Memory B cell (primary cell): ENCODE measurements around the gene RMDN3.

Experiments used
- ATAC-seq: fragments of 150-1000 bp; cut with Tn5 transposase; 2 replicates; pipeline ENCODE4 v1.10.0; 2021; ENCODE audit warnings: low read depth, mild to moderate bottlenecking, moderate library complexity
- DNase-seq, 2 donors: peaks; one replicate each; pipeline ENCODE4 v3.0.0; 2022; ENCODE audit warnings: low spot score in 2 of 2
- H3K27ac Mint-ChIP-seq: one replicate; pipeline ENCODE4 v1.8.0; 2022; ENCODE audit warnings: mild to moderate bottlenecking, moderate library complexity, mixed read lengths
- H3K27me3 Mint-ChIP-seq: one replicate; pipeline ENCODE4 v1.8.0; 2022; ENCODE audit warnings: mixed read lengths
- H3K36me3 Mint-ChIP-seq: one replicate; pipeline ENCODE4 v1.8.0; 2022; ENCODE audit warnings: mild to moderate bottlenecking, mixed read lengths
- H3K4me1 Mint-ChIP-seq: one replicate; pipeline ENCODE4 v1.8.0; 2022; ENCODE audit warnings: mixed read lengths
- H3K4me3 Mint-ChIP-seq: one replicate; pipeline ENCODE4 v1.8.0; 2022; ENCODE audit warnings: mild to moderate bottlenecking, moderate library complexity, mixed read lengths
- H3K9me3 Mint-ChIP-seq: one replicate; pipeline ENCODE4 v1.8.0; 2022; ENCODE audit warnings: mixed read lengths

The RMDN3 gene

GRCh38 chr15:40785814-40786213 lies 30.8 kb upstream of the RMDN3 start:
- Mint-ChIP-seq H3K27ac (no peak overlapping the region), H3K27me3 (no peaks in the 10 kb centered on the region), H3K36me3 (no peaks in the 10 kb centered on the region), H3K4me1 (peaks cover 8% of the 10 kb centered on the region), H3K4me3 (no peak overlapping the region), H3K9me3 (no peaks in the 10 kb centered on the region)
- ATAC-seq = no peak
- DNase-seq = no peak

- DNase-seq = no peak
- no peaks in the 10 kb centered on the region for H3K27me3 Mint-ChIP-seq
- ATAC-seq = no peak
- peaks cover 8% of the 10 kb centered on the region for H3K4me1 Mint-ChIP-seq
- H3K27ac Mint-ChIP-seq = no peak overlapping the region
- H3K9me3 Mint-ChIP-seq = no peaks in the 10 kb centered on the region
- no peak overlapping the region for H3K4me3 Mint-ChIP-seq
- no peaks in the 10 kb centered on the region for H3K36me3 Mint-ChIP-seq
Observed at GRCh38 chr15:40785164-40785563, 30.1 kb upstream of the RMDN3 start.

- Mint-ChIP-seq H3K27ac (no peak overlapping the region), H3K4me1 (peaks cover 2% of the 10 kb centered on the region), H3K9me3 (no peaks in the 10 kb centered on the region), H3K27me3 (no peaks in the 10 kb centered on the region), H3K4me3 (no peak overlapping the region), H3K36me3 (peaks cover 6% of the 10 kb centered on the region)
- DNase-seq (peak; percentile 77 to 81), ATAC-seq (peak; percentile 100)
Observed at GRCh38 chr15:40782609-40783227, 27.7 kb upstream of the RMDN3 start.

- no peak for DNase-seq
- H3K27me3 Mint-ChIP-seq = no peaks in the 10 kb centered on the region
- H3K4me1 Mint-ChIP-seq = peaks cover 2% of the 10 kb centered on the region
- H3K4me3 Mint-ChIP-seq = no peak overlapping the region
- no peak overlapping the region for H3K27ac Mint-ChIP-seq
- no peaks in the 10 kb centered on the region for H3K9me3 Mint-ChIP-seq
- H3K36me3 Mint-ChIP-seq = peaks cover 24% of the 10 kb centered on the region
- no peak for ATAC-seq
Observed at GRCh38 chr15:40776537-40777141, 21.6 kb upstream of the RMDN3 start.

GRCh38 chr15:40775740-40776536 lies 20.9 kb upstream of the RMDN3 start:
- H3K36me3 Mint-ChIP-seq = peaks cover 26% of the 10 kb centered on the region
- ATAC-seq = no peak
- no peaks in the 10 kb centered on the region for H3K27me3 Mint-ChIP-seq
- DNase-seq = no peak
- peaks cover 2% of the 10 kb centered on the region for H3K4me1 Mint-ChIP-seq
- no peaks in the 10 kb centered on the region for H3K9me3 Mint-ChIP-seq
- H3K27ac Mint-ChIP-seq = no peak overlapping the region
- no peak overlapping the region for H3K4me3 Mint-ChIP-seq

- DNase-seq (no peak), ATAC-seq (no peak)
- Mint-ChIP-seq H3K4me1 (peaks cover 5% of the 10 kb centered on the region), H3K36me3 (peaks cover 26% of the 10 kb centered on the region), H3K27me3 (no peaks in the 10 kb centered on the region), H3K4me3 (no peak overlapping the region), H3K9me3 (no peaks in the 10 kb centered on the region), H3K27ac (peak overlapping the region; percentile 72)
Observed at GRCh38 chr15:40775007-40775406, 20.0 kb upstream of the RMDN3 start.

- no peaks in the 10 kb centered on the region for H3K27me3 Mint-ChIP-seq
- no peak overlapping the region for H3K4me3 Mint-ChIP-seq
- no peak overlapping the region for H3K27ac Mint-ChIP-seq
- no peak for ATAC-seq
- H3K9me3 Mint-ChIP-seq = no peaks in the 10 kb centered on the region
- peaks cover 20% of the 10 kb centered on the region for H3K36me3 Mint-ChIP-seq
- peaks cover 14% of the 10 kb centered on the region for H3K4me1 Mint-ChIP-seq
- DNase-seq = no peak
Observed at GRCh38 chr15:40773902-40774301, 18.8 kb upstream of the RMDN3 start.

GRCh38 chr15:40773496-40773895 lies 18.4 kb upstream of the RMDN3 start:
- H3K9me3 Mint-ChIP-seq = no peaks in the 10 kb centered on the region
- DNase-seq = no peak
- peaks cover 18% of the 10 kb centered on the region for H3K4me1 Mint-ChIP-seq
- no peaks in the 10 kb centered on the region for H3K27me3 Mint-ChIP-seq
- no peak overlapping the region for H3K27ac Mint-ChIP-seq
- ATAC-seq = no peak
- H3K36me3 Mint-ChIP-seq = peaks cover 20% of the 10 kb centered on the region
- no peak overlapping the region for H3K4me3 Mint-ChIP-seq

GRCh38 chr15:40772014-40772413 lies 17.0 kb upstream of the RMDN3 start:
- peaks cover 21% of the 10 kb centered on the region for H3K4me1 Mint-ChIP-seq

GRCh38 chr15:40771242-40771641 lies 16.2 kb upstream of the RMDN3 start:
- DNase-seq (no peak), ATAC-seq (no peak)
- Mint-ChIP-seq H3K9me3 (no peaks in the 10 kb centered on the region), H3K27me3 (no peaks in the 10 kb centered on the region), H3K27ac (peak overlapping the region; percentile 78), H3K36me3 (peaks cover 11% of the 10 kb centered on the region), H3K4me1 (peaks cover 21% of the 10 kb centered on the region), H3K4me3 (no peak overlapping the region)

More at GRCh38 chr15:40772014-40772413, 17.0 kb upstream of the RMDN3 start:
- ATAC-seq (no peak), DNase-seq (no peak)
- peaks cover 18% of the 10 kb centered on the region for H3K36me3 Mint-ChIP-seq
- no peak overlapping the region for H3K4me3 Mint-ChIP-seq
- H3K9me3 Mint-ChIP-seq = no peaks in the 10 kb centered on the region
- no peaks in the 10 kb centered on the region for H3K27me3 Mint-ChIP-seq
- no peak overlapping the region for H3K27ac Mint-ChIP-seq

GRCh38 chr15:40770147-40770721 lies 15.2 kb upstream of the RMDN3 start:
- DNase-seq (peak in 1 of 2 donors; percentile 24), ATAC-seq (no peak)
- peak overlapping the region; percentile 82 for H3K27ac Mint-ChIP-seq
- H3K4me3 Mint-ChIP-seq = peak overlapping the region; percentile 60
- no peaks in the 10 kb centered on the region for H3K9me3 Mint-ChIP-seq
- H3K36me3 Mint-ChIP-seq = peaks cover 11% of the 10 kb centered on the region
- peaks cover 29% of the 10 kb centered on the region for H3K4me1 Mint-ChIP-seq
- no peaks in the 10 kb centered on the region for H3K27me3 Mint-ChIP-seq

- Mint-ChIP-seq H3K4me1 (peaks cover 35% of the 10 kb centered on the region), H3K27ac (peak within 1 kb of the TSS; percentile 82), H3K9me3 (no peaks in the 10 kb centered on the region), H3K36me3 (peaks cover 6% of the 10 kb centered on the region), H3K4me3 (peak within 1 kb of the TSS; percentile 60), H3K27me3 (no peaks in the 10 kb centered on the region)
- DNase-seq (peak; percentile 59 to 61), ATAC-seq (peak; percentile 75)
Observed at GRCh38 chr15:40769274-40770146, 14.5 kb upstream of the RMDN3 start, which contains the start of gene C15orf62. Gene C15orf62, plus strand, starts transcription at chr15:40769980. Its CDS starts 516 bp downstream, at chr15:40770496.

GRCh38 chr15:40768521-40769273 lies 13.6 kb upstream of the RMDN3 start:
- Mint-ChIP-seq H3K27ac (peak overlapping the region; percentile 82), H3K4me3 (peak overlapping the region; percentile 60)

More at GRCh38 chr15:40768521-40769273, 13.6 kb upstream of the RMDN3 start:
- Mint-ChIP-seq H3K36me3 (peaks cover 3% of the 10 kb centered on the region), H3K27me3 (no peaks in the 10 kb centered on the region), H3K4me1 (peaks cover 36% of the 10 kb centered on the region), H3K9me3 (no peaks in the 10 kb centered on the region)
- DNase-seq (peak in 1 of 2 donors; percentile 44), ATAC-seq (peak; percentile 18)
